GM21619 (cell line): ENCODE measurements around the gene GCSH.
"Not testable (repeated sequence)": the region's sequence is repeated elsewhere in the genome, so short reads cannot be mapped to it uniquely, and the experiment has no call there.

ENCODE experiments used
- ATAC-seq: cut with Tn5 transposase; IDR thresholded peaks from one replicate; pipeline ENCODE4 v1.9.1; 2021; ENCODE audit not compliant: unreplicated experiment

GCSH gene

GRCh38 chr16:81095953-81096714 lies at the start of gene GCSH:
Gene GCSH (minus strand): TSS chr16:81096395. CDS start chr16:81096278, 117 bp downstream.
- ATAC-seq: peak; percentile 97

GRCh38 chr16:81143921-81144471 lies 47.8 kb upstream of the GCSH start:
- ATAC-seq: no peak

GRCh38 chr16:81142864-81143263 lies 46.7 kb upstream of the GCSH start:
- ATAC-seq: no peak

DNA sequence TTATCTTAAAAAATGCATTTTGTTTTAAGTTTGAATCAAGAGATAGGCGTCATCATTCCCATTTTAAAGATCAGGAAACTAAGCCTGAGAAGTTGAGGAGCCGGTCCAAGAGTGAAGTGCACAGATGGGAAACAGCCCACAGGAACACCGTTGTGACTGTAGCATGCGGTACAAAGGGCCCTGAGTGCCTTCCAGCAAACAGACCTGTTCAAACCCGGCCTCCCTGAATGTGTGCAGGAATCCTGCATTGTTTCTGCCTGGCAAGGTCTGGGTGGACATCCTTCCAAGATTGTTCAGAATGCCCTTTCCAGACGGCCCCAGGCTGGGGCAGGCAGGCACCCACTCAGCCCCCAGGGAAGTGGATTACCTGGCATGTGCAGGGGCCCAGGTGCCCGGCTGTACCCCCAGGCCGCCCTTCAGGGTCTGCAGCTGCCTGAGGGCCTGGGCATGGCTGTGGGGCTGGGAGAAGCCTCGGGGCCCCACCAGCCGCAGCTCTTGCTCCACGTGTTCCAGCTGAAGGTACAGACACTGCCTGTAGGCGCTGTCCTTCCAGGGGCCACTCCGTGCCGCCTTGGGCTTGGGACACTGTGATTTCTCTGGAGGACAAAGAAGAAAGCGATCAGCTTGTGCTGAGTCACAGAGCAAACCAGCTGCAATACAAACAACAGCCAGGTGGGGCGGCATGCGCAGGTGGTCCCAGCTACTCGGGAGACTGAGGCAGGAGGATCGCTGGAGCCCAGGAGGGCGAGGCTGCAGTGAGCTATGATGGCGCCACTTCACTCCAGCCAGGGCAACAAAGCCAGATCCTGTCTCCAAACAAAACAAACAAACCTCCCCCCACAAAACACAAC lies 45.0 kb upstream of the GCSH start:
- ATAC-seq: no peak

GRCh38 chr16:81138831-81139557 lies 42.8 kb upstream of the GCSH start:
- ATAC-seq: no peak

- ATAC-seq: no peak
Measured at GRCh38 chr16:81137754-81138153, 41.6 kb upstream of the GCSH start.

DNA sequence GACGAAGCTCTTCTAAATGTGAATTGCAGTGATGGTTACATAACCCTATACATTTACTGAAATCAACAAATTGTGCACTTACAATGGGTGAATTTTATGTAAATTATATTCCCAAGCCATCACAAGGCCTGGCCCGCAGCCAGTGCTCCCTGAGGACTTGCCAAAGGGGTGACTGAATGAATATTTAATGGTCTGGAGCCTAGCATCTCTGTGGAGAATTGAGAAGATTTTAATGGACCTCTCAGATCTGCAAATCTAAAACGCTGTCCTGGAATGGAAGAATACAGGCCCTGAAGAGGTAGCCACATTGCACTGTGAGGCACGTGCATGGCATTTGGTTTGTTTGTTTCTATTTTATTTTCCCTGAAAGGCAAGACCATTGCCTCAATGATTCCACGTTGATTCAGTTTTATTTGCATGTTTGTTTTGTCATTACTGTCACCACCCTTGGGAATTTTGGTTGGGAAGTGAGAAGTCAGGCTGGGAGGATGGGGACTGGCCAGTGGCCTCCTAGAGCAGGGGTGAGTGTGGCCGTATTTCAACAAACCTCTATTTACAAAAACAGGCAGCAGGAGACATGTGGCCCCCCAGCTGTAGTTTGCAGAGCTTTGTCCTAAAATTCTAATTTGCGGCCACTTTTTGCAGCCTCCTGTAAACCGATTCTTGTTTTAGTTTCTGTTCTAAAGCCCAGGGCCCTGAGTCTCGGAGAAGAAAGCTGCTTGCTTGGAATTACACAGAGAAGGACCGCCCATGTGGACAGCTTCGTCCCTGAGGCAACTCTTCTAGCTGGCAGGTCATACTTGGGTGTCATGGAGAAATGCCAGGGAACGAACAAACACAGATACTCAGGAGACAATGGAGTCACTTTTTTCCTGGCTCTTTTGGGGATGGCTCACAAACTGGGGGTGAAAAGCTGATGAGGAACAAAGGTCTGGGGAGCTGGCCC lies 40.5 kb upstream of the GCSH start:
- no peak for ATAC-seq

DNA sequence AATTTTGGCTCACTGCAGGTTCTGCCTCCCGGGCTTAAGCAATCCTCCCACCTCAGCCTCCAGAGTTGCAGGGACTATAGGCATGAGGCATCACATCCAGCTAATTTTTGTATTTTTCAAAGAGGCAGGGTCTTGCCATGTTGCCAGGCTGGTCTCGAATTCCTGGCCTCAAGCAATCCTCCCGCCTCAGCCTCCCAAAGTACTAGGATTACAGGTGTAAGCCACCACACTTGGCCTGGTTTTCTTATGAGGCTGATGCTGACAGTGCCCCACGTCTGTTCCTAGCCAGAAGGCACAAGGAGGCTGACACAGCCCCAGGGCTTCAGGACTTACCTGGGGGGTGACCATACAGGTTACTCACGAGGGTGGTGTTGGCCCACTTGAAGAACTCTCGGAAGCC lies 33.9 kb upstream of the GCSH start:
- no peak for ATAC-seq

DNA sequence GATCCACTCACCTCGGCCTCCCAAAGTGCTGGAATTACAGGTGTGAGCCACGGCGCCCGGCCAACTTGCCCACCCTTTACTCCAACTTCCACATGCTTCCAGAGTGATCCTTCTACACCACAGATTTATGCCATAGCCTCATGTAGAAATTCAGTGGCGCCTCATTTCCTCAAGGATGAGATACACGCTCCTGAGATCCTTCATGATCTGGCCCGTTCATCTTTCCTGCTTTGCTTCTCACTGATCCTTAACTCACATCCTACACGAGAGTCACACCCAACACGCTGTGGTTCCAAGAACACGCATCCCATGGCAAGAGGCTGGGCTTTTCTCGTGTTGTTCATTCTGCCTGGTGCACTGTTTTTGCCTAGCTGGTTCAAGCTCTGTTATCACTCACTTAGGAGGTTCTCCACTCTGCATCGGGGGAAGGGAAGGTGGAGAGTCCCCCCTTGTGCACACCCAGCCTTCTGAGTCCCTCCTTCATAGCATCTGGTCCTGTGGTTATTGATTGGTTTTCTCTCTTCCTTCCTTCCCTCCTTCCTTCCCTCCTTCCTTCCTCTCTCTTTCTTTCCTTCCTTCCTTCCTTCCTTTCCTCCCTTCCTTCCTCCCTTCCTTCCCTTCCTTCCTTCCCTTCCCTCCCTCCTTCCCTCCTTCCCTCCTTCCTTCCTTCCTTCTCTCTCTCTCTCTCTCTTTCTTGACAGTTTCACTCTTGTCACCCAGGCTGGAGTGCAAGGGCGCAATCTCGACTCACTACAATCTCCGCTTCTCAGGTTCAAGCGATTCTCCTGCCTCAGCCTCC lies 32.7 kb upstream of the GCSH start:
- no peak for ATAC-seq

DNA sequence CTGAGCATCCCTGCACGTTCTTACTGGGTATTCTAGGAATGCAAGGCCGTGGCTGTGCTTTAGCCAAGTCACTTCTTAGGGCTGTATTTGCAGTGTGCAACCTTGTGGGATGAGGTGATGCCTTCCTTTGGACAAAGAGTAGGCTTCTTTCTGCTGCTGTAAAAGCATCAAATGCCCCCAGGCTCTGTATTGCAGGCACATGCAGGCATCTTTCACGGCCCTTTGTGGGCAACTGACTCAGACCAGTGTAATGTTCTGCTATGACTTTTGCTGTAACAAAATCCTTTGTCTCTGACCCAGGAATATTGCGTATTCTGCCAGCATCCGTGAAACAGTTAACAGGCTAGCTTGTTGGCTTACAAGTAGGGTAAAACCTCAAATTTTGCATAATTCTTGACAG lies 30.9 kb upstream of the GCSH start:
- ATAC-seq: no peak

GRCh38 chr16:81123092-81123852 lies 27.1 kb upstream of the GCSH start:
- no peak for ATAC-seq

DNA sequence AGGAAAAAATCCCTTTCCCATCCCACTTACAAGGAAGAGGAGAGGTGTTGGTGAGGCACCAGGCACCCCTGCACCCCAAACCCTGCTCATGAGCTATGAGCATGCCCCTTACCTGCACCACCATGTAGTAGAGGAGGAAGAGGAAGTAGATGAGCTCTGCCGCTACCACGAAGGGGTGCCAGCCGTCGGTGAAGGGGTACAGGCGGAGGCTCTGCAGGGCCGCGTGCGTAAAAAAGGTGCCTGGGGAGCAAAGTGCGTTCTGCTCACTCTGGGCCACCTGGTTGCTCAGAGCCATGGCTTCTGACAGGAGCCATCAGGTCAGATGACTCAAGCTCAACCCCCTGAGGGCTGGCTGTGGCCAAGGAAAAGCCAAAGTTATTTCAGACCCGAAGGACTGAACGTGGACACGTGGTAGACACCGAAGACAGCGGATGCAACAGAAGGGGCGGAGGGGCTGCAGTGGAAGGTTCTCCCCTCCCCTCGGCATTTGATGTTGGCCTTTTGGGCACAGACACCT lies 25.3 kb upstream of the GCSH start:
- ATAC-seq: no peak

- ATAC-seq: no peak
Measured at GRCh38 chr16:81117436-81117835, 21.2 kb upstream of the GCSH start.

DNA sequence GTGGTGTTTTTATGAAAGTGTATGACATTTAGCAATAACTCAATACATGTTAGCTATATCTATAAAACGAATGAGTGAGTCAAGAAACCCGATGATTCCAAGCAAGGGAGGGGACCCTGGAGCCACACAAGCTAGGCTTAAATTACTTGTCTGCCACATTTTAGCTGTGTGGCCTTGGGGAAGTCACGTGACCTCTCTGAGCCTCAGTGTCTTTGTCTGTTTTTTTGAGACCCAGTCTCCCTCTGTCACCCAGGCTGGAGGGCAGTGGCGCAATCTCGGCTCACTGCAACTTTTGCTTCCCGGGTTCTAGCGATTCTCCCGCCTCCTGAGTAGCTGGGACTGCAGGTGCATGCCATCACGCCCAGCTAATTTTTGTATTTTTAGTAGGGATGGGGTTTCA lies 20.1 kb upstream of the GCSH start:
- ATAC-seq: no peak

- ATAC-seq: no peak
Measured at GRCh38 chr16:81112453-81112852, 16.3 kb upstream of the GCSH start.

GRCh38 chr16:81109274-81109673 lies 13.1 kb upstream of the GCSH start:
- not testable (repeated sequence) for ATAC-seq

GRCh38 chr16:81107511-81107910 lies 11.3 kb upstream of the GCSH start:
- no peak for ATAC-seq

- ATAC-seq: no peak
Measured at GRCh38 chr16:81106826-81107503, 10.8 kb upstream of the GCSH start.
